Measurements from ENCODE around the gene NHLH1. TPM values are rescaled to one million over a fixed set of nuclear protein-coding genes. Genes with fewer than 3 reads are reported as not detected.
A peak's percentile ranks its signal among the peaks of the same experiment; 100 is the strongest.

NHLH1 gene
- total and polyA plus RNA-seq, 2 experiments from 2014 or later = 0.12 TPM; not detected in 1

DNA sequence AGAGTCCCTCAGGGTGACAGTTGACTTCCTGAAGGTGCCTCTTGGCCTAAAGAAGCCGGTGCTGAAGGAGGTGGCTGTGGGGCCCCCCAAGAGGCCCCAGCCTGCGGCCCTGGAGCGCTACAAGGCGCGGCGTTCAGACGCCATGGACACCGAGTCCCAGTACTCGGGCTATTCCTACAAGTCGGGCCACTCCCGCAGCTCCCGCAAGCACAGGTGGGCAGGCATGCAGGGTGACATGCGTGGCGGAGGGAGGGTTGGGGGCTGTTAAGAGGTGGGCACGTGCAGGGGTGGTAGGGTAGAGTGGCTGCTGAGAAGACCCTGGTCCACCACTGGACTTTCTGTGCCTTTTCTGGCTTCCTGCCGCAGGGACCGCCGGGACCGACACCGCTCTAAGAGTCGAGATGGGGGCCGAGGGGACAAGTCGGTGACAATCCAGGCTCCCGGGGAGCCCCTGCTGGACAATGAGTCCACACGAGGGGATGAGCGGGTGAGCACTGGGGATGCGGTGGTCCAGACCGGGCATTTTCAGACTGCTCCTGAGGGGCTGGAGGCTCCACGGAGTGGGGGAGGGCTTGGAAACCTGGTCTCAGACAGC, 48.9 kb downstream of the NHLH1 start:
- Histone ChIP-seq H3K36me3 (no peaks in the 10 kb centered on the region), H3K27me3 (no peaks in the 10 kb centered on the region), H3K4me1 (ENCODE audit: low read depth) (peaks cover 33% of the 10 kb centered on the region), H3K9me3 (ENCODE audit: low read depth) (no peaks in the 10 kb centered on the region), H3K4me3 (no peak overlapping the region), H3K27ac (peak overlapping the region; percentile 48)
- DNase-seq (ENCODE audit: low read depth in 1 of 2, low spot score in 1 of 2) = no peak
- TF ChIP-seq, protein P1, sequence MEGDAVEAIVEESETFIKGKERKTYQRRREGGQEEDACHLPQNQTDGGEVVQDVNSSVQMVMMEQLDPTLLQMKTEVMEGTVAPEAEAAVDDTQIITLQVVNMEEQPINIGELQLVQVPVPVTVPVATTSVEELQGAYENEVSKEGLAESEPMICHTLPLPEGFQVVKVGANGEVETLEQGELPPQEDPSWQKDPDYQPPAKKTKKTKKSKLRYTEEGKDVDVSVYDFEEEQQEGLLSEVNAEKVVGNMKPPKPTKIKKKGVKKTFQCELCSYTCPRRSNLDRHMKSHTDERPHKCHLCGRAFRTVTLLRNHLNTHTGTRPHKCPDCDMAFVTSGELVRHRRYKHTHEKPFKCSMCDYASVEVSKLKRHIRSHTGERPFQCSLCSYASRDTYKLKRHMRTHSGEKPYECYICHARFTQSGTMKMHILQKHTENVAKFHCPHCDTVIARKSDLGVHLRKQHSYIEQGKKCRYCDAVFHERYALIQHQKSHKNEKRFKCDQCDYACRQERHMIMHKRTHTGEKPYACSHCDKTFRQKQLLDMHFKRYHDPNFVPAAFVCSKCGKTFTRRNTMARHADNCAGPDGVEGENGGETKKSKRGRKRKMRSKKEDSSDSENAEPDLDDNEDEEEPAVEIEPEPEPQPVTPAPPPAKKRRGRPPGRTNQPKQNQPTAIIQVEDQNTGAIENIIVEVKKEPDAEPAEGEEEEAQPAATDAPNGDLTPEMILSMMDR (IDR thresholded peaks at IDR 0.05; ENCODE audit: low read depth, low read length) = no peak

DNA sequence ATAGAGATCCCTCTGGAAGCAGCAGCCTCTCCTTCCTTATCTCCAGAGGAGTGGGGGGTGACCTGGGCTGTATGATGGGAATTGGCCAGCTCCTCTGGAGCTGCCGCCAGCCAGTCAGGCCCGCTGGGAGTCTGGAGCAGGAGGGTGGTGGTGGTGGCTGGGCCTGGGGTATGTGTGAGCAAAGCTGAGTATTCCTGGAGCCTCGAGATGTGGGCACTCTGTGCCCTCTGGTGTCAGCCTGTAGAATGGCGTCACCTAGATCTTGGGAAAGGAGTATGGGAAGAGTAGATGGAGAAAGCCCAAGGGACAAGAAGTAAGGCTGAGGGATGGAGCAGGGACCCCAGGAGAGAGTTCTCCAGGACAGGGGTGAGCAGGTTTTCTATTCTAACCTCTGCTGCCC, 49.5 kb downstream of the NHLH1 start:
- Histone ChIP-seq H3K4me3 (no peak overlapping the region), H3K36me3 (peaks cover 4% of the 10 kb centered on the region), H3K27me3 (no peaks in the 10 kb centered on the region), H3K9me3 (ENCODE audit: low read depth) (no peaks in the 10 kb centered on the region), H3K4me1 (ENCODE audit: low read depth) (peaks cover 27% of the 10 kb centered on the region), H3K27ac (peak overlapping the region; percentile 48)
- DNase-seq (ENCODE audit: low read depth in 1 of 2, low spot score in 1 of 2) = peak; percentile 54 to 61
- TF ChIP-seq, protein P1 (IDR thresholded peaks at IDR 0.05; ENCODE audit: low read depth, low read length) = peak; percentile 54

DNA sequence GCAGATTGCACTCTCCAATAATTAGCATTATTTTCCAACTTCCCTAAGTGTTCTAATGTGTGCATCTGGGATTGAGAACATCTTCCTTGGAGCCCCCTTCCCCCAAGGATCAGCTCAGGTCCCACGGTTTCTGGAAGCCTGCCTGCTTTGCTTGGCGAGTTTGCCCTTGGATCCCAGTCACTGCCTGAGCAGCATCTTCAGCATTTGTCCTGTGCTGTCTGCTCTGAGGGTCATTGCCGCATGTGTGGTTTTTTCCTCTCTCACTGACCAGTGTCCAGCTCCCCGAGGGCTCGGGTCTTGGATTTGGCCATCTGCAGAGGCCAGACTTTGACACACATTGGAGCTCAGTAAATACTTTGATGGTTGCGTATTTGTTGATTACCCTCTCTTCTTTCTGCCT, 51.6 kb downstream of the NHLH1 start:
- Histone ChIP-seq H3K27ac (no peak overlapping the region), H3K9me3 (ENCODE audit: low read depth) (no peaks in the 10 kb centered on the region), H3K36me3 (peaks cover 6% of the 10 kb centered on the region), H3K27me3 (no peaks in the 10 kb centered on the region), H3K4me3 (no peak overlapping the region), H3K4me1 (ENCODE audit: low read depth) (peaks cover 20% of the 10 kb centered on the region)
- DNase-seq (ENCODE audit: low read depth in 1 of 2, low spot score in 1 of 2) = no peak
- TF ChIP-seq, protein P1 (IDR thresholded peaks at IDR 0.05; ENCODE audit: low read depth, low read length) = no peak

DNA sequence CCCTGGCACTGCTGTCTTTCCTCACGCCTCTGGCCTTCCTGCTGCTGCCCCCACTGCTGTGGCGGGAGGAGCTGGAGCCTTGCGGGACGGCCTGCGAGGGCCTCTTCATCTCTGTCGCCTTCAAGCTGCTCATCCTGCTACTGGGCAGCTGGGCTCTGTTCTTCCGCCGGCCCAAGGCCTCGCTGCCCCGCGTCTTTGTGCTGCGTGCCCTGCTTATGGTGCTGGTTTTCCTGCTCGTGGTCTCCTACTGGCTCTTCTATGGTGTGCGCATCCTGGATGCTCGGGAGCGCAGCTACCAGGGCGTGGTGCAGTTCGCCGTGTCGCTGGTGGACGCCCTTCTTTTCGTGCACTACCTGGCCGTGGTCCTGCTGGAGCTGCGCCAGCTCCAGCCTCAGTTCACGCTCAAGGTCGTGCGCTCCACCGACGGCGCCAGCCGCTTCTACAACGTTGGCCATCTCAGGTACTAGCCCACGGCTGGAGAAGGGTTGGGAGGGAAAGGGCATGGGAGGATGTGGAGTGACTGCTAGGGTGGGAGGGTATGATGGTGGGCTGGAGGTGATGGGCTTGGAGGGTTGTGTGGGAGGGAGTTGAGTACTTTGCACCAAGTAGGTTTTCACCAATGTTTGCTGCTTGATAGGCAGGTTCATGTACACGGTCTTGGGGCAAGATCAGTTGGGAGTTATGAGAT, 52.4 kb downstream of the NHLH1 start:
- H3K9me3 ChIP-seq (ENCODE audit: low read depth) = no peaks in the 10 kb centered on the region
- H3K4me1 ChIP-seq (ENCODE audit: low read depth) = peaks cover 12% of the 10 kb centered on the region
- H3K27ac ChIP-seq = no peak overlapping the region
- no peaks in the 10 kb centered on the region for H3K27me3 ChIP-seq
- H3K36me3 ChIP-seq = peaks cover 13% of the 10 kb centered on the region
- no peak for DNase-seq (ENCODE audit: low read depth in 1 of 2, low spot score in 1 of 2)
- no peak overlapping the region for H3K4me3 ChIP-seq
- TF ChIP-seq, protein P1 (IDR thresholded peaks at IDR 0.05; ENCODE audit: low read depth, low read length) = no peak

DNA sequence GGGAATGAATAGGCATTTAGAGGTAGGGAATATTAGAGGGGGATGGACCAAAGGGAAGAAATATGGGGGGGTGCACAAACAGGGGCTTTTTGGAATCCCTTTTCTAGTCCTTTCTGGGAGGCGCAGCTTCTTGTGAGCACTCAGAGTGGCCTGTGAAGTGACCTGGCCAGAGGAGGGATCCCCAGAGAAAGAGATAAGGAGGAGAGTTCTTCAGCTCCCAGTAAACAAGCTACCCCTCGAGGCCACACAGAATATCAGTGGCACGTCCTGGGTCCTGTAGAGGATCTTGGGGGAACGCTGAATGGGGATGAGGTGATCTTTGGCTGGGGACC, 52.9 kb downstream of the NHLH1 start:
- Histone ChIP-seq H3K4me3 (no peak overlapping the region), H3K27ac (no peak overlapping the region), H3K27me3 (no peaks in the 10 kb centered on the region), H3K9me3 (ENCODE audit: low read depth) (no peaks in the 10 kb centered on the region), H3K4me1 (ENCODE audit: low read depth) (peaks cover 7% of the 10 kb centered on the region), H3K36me3 (peaks cover 17% of the 10 kb centered on the region)
- no peak for DNase-seq (ENCODE audit: low read depth in 1 of 2, low spot score in 1 of 2)
- TF ChIP-seq, protein P1 (IDR thresholded peaks at IDR 0.05; ENCODE audit: low read depth, low read length) = no peak

Measured in cardiac muscle cell (in vitro differentiated cells and primary cell).